CD4-positive, alpha-beta T cell treated with Interleukin-15 for 1 hour (primary cell): ENCODE data around the gene C8G.

Source experiments
- DNase-seq: peaks from one replicate; pipeline ENCODE4 v3.0.0-alpha.2; 2020

C8G gene

GRCh38 chr9:136955202-136955942 is 10.3 kb downstream of the C8G start:
- DNase-seq, result no peak

- no peak for DNase-seq
Measured at GRCh38 chr9:136955943-136956335, 10.9 kb downstream of the C8G start.

DNA sequence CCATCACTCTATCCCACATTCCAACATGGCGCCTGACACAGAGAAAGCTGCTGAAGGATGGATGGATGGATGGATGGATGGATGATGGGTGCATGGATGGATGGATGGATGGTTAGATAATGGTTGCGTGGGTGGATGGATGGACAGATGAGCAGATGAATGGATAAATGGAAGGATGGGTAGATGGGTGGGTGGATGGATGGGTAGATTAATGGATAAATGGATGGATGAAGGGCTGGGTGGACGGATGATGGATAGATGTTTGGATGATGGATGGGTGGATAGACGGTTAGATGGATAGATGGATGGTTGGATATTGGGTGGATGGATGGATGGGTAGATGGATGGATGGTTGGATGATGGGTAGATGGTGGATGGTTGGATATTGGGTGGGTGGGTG is 11.6 kb downstream of the C8G start:
- no peak for DNase-seq

DNA sequence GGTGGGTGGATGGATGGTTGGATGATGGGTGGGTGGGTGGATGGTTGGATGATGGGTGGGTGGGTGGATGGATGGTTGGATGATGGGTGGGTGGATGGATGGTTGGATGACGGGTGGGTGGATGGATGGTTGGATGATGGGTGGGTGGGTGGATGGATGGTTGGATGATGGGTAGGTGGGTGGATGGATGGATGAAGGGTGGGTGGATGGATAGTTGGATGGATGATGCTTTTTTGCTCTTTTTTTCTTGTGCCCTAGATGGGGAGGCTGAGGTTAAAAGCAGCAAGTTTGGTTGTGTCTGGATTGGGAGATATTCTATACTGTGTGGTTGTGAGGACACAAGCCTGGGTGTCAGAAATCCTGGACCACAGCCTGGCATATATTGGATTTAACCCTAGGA is 12.4 kb downstream of the C8G start:
- no peak for DNase-seq

DNA sequence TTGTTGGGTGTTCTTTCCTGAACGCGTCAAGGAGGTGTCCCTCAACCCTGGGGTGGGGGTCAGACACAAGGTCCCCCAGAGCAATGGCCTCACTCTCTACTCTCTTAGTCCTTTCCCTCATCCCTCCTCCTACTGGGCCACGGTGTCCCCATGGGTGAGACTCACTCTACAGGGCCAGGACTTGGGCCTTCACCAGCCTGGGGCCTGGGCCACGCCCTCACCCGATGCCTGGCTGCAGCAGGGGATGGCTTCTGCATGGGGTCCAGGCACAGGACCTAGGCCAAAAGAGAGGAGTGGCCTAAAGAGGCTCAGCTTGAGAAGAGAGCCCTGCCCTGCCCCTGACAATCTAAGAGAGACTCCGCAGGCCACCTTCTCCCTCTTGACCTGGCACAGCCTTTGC is 12.9 kb downstream of the C8G start:
- DNase-seq, result no peak

- DNase-seq, result no peak
Measured at GRCh38 chr9:136958473-136958872, 13.4 kb downstream of the C8G start.

DNA sequence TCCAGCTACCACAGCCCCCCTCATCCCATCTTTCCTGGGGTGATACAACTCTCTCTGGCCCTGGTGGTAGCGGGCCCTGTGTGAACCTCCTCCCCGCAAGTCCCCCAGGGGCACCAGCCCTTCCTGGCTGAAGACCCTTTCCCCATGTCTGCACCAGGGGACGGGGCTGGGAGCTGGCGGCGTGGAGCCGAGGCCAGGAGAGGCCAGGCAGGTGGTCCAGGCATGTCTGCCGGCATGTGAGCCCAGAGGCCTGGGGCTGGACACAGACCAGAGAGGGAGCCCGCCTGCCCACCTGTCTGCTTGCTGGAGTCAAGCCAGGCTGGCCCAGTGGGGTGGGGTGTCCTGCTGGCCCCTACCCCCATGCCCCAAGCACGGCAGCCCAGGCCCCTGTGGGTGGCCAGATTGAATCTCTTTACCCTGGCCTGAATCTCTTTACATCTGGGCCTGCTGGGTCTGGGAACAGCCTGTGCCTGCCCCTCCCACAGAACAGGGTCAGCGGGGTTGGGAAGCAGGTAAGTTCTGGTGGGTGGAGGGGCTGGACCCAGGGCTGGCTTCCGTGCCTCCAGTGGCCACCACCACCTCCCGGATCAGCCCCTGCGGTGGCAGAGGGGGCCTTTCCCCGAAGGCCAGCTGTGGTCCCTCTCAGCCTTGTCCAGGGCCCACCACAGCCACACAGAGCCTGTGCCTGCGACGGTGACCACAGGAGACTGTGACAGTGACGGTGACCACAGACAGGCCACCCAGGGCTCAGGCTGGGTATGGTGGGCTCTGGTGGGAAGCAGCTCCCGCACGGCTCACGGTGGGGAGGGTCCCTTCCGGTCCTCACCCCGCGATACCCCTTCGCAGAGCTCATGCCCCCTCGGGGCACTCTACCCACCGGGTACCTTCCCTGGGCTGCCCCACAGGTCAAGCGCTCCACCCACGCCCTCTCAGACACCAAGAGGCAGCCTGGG is 14.1 kb downstream of the C8G start:
- DNase-seq, result no peak

DNA sequence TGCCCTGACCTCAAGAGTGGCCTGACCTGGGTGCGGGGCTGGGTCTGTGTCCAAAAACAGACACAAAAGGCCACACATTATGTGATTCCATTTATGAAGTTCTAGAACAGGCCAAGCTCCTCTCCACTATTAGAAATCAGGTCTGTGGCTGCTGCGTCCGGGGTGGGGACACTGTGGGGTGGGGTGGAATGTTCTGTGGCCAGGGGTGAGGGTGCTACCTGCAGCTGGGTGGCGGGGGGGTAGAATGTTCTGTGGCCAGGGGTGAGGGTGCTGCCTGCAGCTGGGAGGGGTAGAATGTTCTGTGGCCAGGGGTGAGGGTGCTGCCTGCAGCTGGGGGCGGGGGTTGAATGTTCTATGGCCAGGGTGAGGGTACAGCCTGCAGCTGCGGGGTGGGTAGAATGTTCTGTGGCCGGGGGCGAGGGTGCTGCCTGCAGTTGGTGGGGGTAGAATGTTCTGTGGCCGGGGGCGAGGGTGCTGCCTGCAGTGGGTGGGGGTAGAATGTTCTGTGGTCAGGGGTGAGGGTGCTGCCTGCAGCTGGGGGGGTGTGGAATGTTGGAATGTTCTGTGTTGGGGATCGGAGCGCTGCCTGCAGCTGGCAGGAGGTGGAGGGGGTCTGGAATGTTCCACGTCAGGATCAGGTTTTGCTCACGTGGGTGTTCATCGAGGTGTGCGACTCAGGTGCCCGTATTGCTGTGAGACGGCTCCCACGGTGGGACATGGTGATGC is 15.3 kb downstream of the C8G start:
- DNase-seq, result peak; percentile 56

- no peak for DNase-seq
Measured at GRCh38 chr9:136960938-136961275, 15.9 kb downstream of the C8G start.

DNA sequence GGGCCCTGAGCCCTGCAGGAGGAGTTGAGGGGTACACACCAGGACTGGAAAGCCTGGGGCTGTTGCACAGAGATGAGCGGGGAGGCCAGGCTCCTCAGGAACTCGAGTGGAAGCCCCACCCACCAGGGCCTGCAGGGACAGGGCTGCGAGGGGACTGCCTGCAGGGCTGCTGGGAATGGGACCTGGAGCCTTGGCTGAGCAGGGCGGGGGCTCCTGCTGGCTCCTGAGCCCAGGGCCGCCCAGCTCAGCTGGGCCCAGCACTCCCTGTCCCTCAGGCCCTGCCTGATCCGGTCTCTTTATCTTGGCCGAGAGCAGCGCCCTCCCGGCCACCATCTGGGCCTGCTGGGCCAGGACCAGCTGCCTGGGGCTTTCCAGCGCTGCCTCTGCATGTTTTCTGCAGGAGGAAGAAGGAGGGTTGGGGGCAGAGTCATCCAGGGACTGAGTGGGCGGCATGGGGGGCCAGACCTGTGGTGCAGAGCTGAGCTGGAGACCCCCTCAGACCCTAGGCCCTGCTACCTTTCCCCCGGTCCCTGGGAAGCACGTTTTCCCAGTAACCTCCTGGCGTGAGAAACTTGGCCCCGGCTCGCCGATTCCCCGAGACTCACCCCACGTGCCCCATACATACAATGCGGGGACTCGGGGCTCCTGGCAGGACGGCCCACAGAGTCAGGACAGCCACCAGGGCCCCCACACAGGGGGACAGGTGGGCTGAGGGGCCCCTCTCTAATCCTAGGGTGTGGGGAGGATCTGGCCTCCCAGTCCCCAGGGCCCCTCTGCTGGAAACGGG is 16.4 kb downstream of the C8G start:
- no peak for DNase-seq

DNA sequence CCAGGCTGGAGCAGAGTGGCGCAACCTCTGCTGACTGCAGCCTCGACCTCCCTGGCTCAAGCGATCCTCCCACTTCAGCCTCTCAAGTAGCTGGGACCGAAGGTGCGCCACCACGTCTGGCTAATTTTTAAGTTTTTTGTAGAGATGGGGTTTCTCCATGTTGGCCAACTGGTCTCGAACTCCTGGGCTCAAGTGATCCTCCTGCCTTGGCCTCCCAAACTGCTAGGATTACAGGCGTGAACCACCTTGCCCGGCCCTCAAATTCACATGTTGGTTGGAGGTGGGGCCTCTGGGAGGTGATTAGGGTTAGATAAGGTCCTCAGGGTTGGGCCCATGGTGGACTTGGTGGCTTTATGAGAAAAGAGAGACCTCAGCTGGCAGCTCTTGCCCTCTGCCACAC is 17.1 kb downstream of the C8G start:
- DNase-seq, result no peak

DNA sequence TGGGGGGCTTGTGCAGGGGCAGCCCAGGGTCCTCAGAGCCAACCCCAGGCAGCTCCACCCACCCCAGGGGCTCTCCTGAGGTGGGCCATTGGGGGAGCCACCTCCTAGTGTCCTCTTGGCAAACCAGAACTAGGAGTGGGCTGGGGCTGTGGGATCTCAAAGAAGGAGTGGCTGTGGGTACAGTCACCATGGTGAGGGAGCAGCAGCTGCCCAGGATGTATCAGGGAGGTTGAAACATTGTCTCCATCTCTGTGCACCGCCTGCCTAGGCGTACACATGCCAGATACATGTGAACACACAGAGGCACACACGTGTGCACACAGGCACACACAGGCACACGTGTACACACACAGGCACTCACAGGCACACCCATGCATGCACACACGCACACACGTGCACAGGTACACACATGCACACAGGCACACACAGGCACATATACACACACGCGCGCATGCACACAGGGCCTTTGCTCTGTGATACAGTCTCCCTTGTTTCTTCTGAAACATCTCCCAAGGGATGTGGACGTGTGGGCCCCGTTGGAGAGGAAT is 17.7 kb downstream of the C8G start:
- DNase-seq, result no peak

DNA sequence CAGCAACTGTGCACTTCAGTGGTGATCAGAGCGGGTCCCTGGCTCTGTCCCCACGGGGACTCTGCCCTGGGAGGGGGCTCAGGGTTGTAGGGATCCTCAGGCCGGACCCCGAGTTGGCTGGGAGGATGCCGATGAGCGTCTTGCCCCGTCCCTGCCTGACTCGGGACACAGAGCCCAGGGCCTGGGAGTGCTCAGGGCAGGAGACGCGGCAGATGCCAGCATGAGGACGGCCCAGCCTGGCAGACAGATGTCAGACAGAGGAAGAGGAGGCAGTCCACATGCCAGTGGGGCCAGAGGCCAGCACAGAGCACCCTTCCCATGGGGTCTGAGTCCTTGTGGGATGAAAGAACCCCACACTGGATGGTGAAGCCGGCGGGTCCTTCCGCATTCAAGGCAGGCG is 18.3 kb downstream of the C8G start:
- DNase-seq, result no peak

- DNase-seq, result no peak
Measured at GRCh38 chr9:136963751-136964150, 18.7 kb downstream of the C8G start.

DNA sequence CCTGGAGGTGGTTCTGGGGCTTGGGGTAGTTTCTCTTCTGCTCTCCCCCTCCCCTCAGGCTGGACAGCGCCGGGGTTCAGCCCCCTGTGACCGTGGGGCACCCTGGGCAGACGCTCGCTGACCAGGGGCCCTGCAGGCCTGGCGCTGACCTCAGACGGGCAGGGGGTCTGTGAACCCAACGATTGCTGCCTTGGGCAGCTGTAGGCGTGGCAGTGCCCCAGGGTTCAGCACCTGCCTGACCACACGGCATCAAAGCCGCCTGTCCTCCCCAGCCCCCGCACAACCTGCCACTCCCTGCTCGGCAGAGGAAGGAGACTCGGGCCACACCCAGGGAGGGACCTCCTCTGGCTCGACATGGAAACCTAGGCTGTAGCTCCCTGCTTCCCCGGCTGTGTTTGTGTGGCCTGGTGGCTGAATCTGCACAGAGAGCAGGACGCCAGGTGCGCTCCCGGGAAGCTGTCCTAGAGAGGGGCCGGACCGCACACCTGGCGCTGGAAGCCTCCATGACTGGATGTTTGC is 19.2 kb downstream of the C8G start:
- DNase-seq, result no peak

- DNase-seq, result no peak
Measured at GRCh38 chr9:136964833-136965422, 19.9 kb downstream of the C8G start.

DNA sequence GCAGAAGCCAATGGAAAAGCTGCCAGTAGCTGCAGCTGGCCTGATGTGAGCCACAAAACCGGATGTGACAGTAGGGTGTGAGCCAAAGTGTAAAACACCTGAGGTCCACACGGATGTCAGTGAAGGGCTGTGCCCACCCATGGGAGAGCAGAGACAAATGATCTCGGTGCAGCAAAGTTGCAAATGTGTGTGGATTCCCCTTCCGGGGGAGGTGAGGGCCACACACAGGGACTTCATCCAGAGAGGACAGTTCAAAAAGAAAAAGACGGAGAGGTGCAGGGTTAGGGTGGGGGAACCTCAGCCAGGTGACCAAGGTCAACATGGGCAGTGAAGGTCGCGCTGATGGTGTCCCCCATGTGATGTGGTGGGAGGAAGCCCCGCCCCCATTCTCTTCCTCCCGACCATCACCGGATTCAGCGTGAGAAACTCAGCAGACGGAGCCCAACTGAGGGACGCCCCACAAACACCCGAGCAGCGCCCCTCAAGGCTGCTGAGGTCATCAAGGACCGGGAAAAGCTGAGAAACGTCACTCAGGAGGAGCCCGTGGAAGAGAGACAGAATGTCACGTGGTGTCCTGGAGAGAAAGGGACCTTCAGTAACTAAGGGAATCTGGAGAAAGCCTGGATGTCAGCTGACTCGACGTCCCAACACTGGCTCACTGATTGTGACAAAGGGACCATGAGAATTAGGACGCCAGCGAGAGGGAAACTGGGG is 20.9 kb downstream of the C8G start:
- peak; percentile 57 for DNase-seq

- DNase-seq, result no peak
Measured at GRCh38 chr9:136968333-136969127, 23.5 kb downstream of the C8G start.

DNA sequence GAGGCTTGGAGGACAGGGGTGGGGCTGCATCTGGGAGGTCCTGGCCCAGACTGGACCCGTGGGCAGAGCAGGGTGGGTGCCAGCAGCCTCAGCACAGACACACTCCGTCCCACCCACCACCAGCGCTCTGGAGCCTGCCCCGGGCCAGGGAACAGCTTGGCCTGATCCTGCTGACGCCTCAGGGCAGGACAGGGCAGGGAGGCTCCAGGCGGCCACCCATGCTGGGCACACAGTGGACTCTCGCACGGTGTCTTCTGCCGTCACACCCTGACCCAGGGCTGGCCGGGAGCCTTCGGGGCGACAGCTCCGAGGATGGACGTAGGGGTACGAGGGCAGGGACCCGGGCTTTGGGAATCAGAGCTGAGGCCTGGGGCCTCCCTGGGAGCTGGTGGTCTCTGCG is 24.1 kb downstream of the C8G start:
- no peak for DNase-seq

DNA sequence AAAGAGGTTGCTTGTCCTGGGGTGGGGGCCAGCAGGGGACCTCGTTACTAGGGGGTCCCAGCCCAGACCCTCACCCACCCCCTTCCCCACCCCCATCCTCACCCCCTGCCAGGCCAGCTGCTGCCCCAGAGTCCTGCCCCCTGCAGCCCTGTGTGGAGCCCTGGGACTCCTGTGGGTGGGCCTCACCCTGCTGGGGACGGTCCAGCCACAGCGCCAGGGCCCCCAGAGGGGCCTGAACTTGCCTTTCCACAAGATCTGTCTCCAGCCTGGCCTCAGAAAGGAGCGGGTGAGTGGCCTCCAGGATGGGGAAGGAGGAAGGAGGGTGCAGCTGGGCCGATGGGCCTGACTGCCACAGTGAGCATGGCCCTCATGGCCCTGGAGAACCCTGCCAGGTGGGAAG is 24.7 kb downstream of the C8G start:
- DNase-seq, result no peak
